Measurements from ENCODE around the gene POLE. TPM values are rescaled to one million over a fixed set of nuclear protein-coding genes. Genes with fewer than 3 reads are reported as not detected.

Gene POLE
- total RNA-seq, 1 experiment from 2014 or later: 96.1 TPM

DNA sequence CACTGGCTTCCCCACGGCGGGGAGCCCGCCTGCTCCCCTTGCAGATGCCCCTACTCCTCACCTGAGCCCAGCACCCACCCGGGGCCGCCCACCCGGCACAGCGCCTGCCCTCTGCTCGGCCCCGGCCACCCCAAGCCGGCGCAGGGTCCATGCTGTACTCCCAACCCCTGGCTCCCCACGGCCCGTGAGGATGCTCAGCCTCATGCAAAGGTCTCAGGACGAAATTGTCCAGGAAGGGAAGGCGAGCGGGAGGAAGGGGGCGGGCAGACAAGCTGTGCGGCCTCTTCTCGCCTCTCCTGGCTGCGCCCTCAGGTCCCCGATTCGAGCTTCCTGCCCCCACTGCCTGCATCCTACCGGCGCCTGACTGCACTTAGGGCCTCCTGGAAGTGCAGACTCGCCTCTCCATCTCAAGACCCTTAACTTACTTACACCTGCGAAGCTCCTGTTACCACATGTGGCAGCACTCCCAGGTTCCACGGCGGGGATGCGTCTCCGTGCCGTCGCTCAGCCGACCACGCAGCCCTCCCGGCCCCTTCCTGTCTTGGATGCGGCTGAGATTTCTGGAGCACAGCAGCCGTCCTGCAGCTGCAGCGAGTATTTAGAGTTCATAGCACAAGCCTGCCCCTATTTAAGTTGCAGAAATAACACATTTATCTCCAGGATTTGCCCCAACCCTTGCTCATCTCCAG, 94.7 kb downstream of the POLE start:
- H3K9me3 ChIP-seq (ENCODE audit: low read length): no peaks in the 10 kb centered on the region
- H3K27ac ChIP-seq (ENCODE audit: low read length): no peak overlapping the region
- H3K79me2 ChIP-seq (ENCODE audit: low read length): no peaks in the 10 kb centered on the region
- peaks cover 8% of the 10 kb centered on the region for H3K4me1 ChIP-seq (ENCODE audit: insufficient read depth, low read length)
- no peak for ATAC-seq
- ChIA-PET POLR2A (ENCODE audit: unreplicated experiment) (no interaction called here), CTCF (no interaction called here)
- no peaks in the 10 kb centered on the region for H3F3A ChIP-seq (ENCODE audit: low read length, unreplicated experiment)
- H2AFZ ChIP-seq (ENCODE audit: low read length): no peak overlapping the region
- no peaks in the 10 kb centered on the region for H3K36me3 ChIP-seq (ENCODE audit: low read depth, low read length)
- no peak for DNase-seq
- no peak overlapping the region for H3K9ac ChIP-seq (ENCODE audit: low read length)
- intact Hi-C loops (cut with micrococcal nuclease): loop anchor here (10.0 kb wide), 1 partner anchor 68 kb away; no protein-coding TSS in a partner anchor
- no peaks in the 10 kb centered on the region for H3K27me3 ChIP-seq (ENCODE audit: low read length)
- no peak overlapping the region for H3K4me2 ChIP-seq (ENCODE audit: low read length)
- H3K4me3 ChIP-seq (ENCODE audit: low read length): no peak overlapping the region
- no peaks in the 10 kb centered on the region for H3K9me2 ChIP-seq (replicated peaks; ENCODE audit: low read length)
- BruUV-seq (replicated peaks): no TSS peak
- H4K20me1 ChIP-seq (ENCODE audit: low read length): no peaks in the 10 kb centered on the region
- TF ChIP-seq EZH2phosphoT487 (IDR thresholded peaks at IDR 0.05; ENCODE audit: borderline replicate concordance, low read length) (no peak), EZH2 (IDR thresholded peaks at IDR 0.05; ENCODE audit: low read length, unreplicated experiment) (no peak)
- TF ChIP-seq, protein P1, sequence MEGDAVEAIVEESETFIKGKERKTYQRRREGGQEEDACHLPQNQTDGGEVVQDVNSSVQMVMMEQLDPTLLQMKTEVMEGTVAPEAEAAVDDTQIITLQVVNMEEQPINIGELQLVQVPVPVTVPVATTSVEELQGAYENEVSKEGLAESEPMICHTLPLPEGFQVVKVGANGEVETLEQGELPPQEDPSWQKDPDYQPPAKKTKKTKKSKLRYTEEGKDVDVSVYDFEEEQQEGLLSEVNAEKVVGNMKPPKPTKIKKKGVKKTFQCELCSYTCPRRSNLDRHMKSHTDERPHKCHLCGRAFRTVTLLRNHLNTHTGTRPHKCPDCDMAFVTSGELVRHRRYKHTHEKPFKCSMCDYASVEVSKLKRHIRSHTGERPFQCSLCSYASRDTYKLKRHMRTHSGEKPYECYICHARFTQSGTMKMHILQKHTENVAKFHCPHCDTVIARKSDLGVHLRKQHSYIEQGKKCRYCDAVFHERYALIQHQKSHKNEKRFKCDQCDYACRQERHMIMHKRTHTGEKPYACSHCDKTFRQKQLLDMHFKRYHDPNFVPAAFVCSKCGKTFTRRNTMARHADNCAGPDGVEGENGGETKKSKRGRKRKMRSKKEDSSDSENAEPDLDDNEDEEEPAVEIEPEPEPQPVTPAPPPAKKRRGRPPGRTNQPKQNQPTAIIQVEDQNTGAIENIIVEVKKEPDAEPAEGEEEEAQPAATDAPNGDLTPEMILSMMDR (conservative IDR thresholded peaks at IDR 0.05; ENCODE audit: low read depth, low read length): no peak

DNA sequence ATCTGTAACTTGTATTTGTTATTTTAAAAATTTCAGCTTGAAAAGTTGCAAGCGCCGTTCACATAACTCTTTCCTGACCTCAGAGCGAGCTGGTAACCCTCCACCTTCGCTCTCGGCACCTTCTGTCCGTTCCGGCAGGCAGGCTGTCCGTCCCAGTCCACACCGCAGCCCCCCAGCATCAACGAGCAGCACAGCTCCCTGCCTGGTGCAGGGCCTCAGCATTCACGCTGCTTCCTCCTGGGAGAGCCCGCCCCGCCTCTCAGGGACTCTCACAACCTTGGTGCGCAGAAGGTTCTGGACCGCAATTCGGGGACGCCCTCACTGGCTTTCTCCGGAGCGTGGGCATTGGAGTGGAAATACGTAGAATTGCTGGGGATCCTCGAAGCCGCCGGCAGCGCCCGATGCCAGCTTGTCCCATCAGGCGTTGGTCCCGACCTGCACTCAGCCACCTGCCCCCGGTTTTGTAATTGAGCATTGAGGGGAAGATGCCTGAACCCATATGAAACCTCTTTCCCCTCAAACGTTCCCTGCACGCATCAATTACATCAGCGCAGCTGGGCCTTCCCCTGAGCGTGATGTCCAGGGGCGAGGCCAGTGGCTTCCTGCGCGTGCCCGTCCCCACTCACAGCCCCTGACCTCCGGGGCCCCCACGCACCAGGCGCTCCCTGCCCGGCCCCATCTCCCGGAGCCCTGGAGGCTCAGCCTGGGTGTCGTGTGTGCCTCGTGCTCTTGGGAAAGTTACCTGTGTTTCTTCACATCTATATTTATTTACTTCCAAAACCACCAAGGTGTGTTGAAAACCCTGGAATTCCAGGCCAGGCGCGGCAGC, 95.8 kb downstream of the POLE start:
- no peaks in the 10 kb centered on the region for H3K36me3 ChIP-seq (ENCODE audit: low read depth, low read length)
- H3K9ac ChIP-seq (ENCODE audit: low read length): no peak overlapping the region
- H3K4me3 ChIP-seq (ENCODE audit: low read length): no peak overlapping the region
- ChIA-PET CTCF (no interaction called here), POLR2A (ENCODE audit: unreplicated experiment) (no interaction called here)
- TF ChIP-seq EZH2phosphoT487 (IDR thresholded peaks at IDR 0.05; ENCODE audit: borderline replicate concordance, low read length) (no peak), EZH2 (IDR thresholded peaks at IDR 0.05; ENCODE audit: low read length, unreplicated experiment) (no peak)
- TF ChIP-seq, protein P1 (conservative IDR thresholded peaks at IDR 0.05; ENCODE audit: low read depth, low read length): no peak
- no peaks in the 10 kb centered on the region for H3K79me2 ChIP-seq (ENCODE audit: low read length)
- ATAC-seq (no peak), DNase-seq (no peak)
- H2AFZ ChIP-seq (ENCODE audit: low read length): no peak overlapping the region
- H3K9me2 ChIP-seq (replicated peaks; ENCODE audit: low read length): no peaks in the 10 kb centered on the region
- BruUV-seq (replicated peaks): no TSS peak
- H3K9me3 ChIP-seq (ENCODE audit: low read length): no peaks in the 10 kb centered on the region
- H3K4me2 ChIP-seq (ENCODE audit: low read length): no peak overlapping the region
- no peaks in the 10 kb centered on the region for H4K20me1 ChIP-seq (ENCODE audit: low read length)
- H3F3A ChIP-seq (ENCODE audit: low read length, unreplicated experiment): no peaks in the 10 kb centered on the region
- peaks cover 6% of the 10 kb centered on the region for H3K4me1 ChIP-seq (ENCODE audit: insufficient read depth, low read length)
- H3K27me3 ChIP-seq (ENCODE audit: low read length): no peaks in the 10 kb centered on the region
- intact Hi-C loops (cut with micrococcal nuclease): loop anchor here (10.0 kb wide), 1 partner anchor 67 kb away; no protein-coding TSS in a partner anchor
- H3K27ac ChIP-seq (ENCODE audit: low read length): no peak overlapping the region
